Mesothelial cell of epicardium (in vitro differentiated cells): ENCODE results near the gene CPAMD8. TPM values are rescaled to one million over a fixed set of nuclear protein-coding genes. Genes with fewer than 3 reads are reported as not detected.
"Not testable (repeated sequence)": the region's sequence is repeated elsewhere in the genome, so short reads cannot be mapped to it uniquely, and the experiment has no call there.

Experiments used
- DNase-seq, 2 experiments: peaks; one replicate each; pipeline ENCODE4 v3.0.0; 2021; ENCODE audit warnings: low spot score in 2 of 2; ENCODE audit not compliant: unreplicated experiment in 2 of 2
- H3K27ac Mint-ChIP-seq: 2 replicates; pipeline ENCODE4 v1.8.0; 2021; ENCODE audit warnings: mixed read lengths
- H3K27me3 Mint-ChIP-seq: 2 replicates; pipeline ENCODE4 v1.8.0; 2021; ENCODE audit warnings: low read depth, mixed read lengths
- H3K36me3 Mint-ChIP-seq: 2 replicates; pipeline ENCODE4 v1.8.0; 2021; ENCODE audit warnings: mixed read lengths
- H3K4me1 Mint-ChIP-seq: 2 replicates; pipeline ENCODE4 v1.8.0; 2021; ENCODE audit warnings: mixed read lengths
- H3K4me3 Mint-ChIP-seq: 2 replicates; pipeline ENCODE4 v1.8.0; 2021; ENCODE audit warnings: mild to moderate bottlenecking, moderate library complexity, mixed read lengths
- H3K9me3 Mint-ChIP-seq: 2 replicates; pipeline ENCODE4 v1.8.0; 2021; ENCODE audit warnings: mixed read lengths
- CTCF ChIP-seq: fragments of 200-600 bp; sonication (generic); IDR thresholded peaks from one replicate; pipeline ENCODE4 v1.5.0; 2021; ENCODE audit warnings: antibody characterized with exemption; ENCODE audit not compliant: unreplicated experiment
- total RNA-seq: library from RNA; stranded (reverse); gene quantifications from 3 replicates; pipeline ENCODE4 v1.2.1, GENCODE V29; 2021

The CPAMD8 gene
- total RNA-seq, 1 donor from 2014 or later: 40.9 TPM

- Mint-ChIP-seq H3K4me1 (peaks cover 2% of the 10 kb centered on the region), H3K4me3 (no peak overlapping the region), H3K27me3 (peaks cover 24% of the 10 kb centered on the region), H3K27ac (no peak overlapping the region), H3K36me3 (no peaks in the 10 kb centered on the region), H3K9me3 (no peaks in the 10 kb centered on the region)
- no peak for DNase-seq
- no peak for TF ChIP-seq CTCF
These were observed 5.1 kb upstream of the CPAMD8 start for GRCh38 chr19:17031741-17032140.

GRCh38 chr19:17027535-17027975 lies 945 bp upstream of the CPAMD8 start:
- DNase-seq: no peak
- H3K4me1 Mint-ChIP-seq: peaks cover 13% of the 10 kb centered on the region
- no peak for TF ChIP-seq CTCF
- H3K27me3 Mint-ChIP-seq: peaks cover 37% of the 10 kb centered on the region
- peaks cover 15% of the 10 kb centered on the region for H3K9me3 Mint-ChIP-seq
- peak overlapping the region; percentile 70 for H3K4me3 Mint-ChIP-seq
- H3K36me3 Mint-ChIP-seq: peaks cover 14% of the 10 kb centered on the region
- H3K27ac Mint-ChIP-seq: no peak overlapping the region

- Mint-ChIP-seq H3K9me3 (peaks cover 16% of the 10 kb centered on the region), H3K4me3 (peak overlapping the region; percentile 76), H3K27me3 (peaks cover 33% of the 10 kb centered on the region), H3K36me3 (peaks cover 14% of the 10 kb centered on the region), H3K4me1 (peaks cover 13% of the 10 kb centered on the region), H3K27ac (peak overlapping the region; percentile 10)
- no peak for TF ChIP-seq CTCF
- peak in 1 of 2 experiments; percentile 54 for DNase-seq
These were observed 485 bp downstream of the CPAMD8 start for GRCh38 chr19:17025991-17026658.

- peak overlapping the region; percentile 76 for H3K4me3 Mint-ChIP-seq
- no peak for DNase-seq
- H3K27me3 Mint-ChIP-seq: peaks cover 29% of the 10 kb centered on the region
- H3K27ac Mint-ChIP-seq: no peak overlapping the region
- peaks cover 16% of the 10 kb centered on the region for H3K9me3 Mint-ChIP-seq
- no peak for TF ChIP-seq CTCF
- peaks cover 13% of the 10 kb centered on the region for H3K4me1 Mint-ChIP-seq
- H3K36me3 Mint-ChIP-seq: peaks cover 14% of the 10 kb centered on the region
These were observed 1.2 kb downstream of the CPAMD8 start for GRCh38 chr19:17025361-17025760.

GRCh38 chr19:17024941-17025340 lies 1.7 kb downstream of the CPAMD8 start:
- H3K9me3 Mint-ChIP-seq: peaks cover 16% of the 10 kb centered on the region
- peaks cover 13% of the 10 kb centered on the region for H3K4me1 Mint-ChIP-seq
- DNase-seq, H3K27ac Mint-ChIP-seq, H3K4me3 Mint-ChIP-seq: not testable (repeated sequence)
- H3K36me3 Mint-ChIP-seq: peaks cover 14% of the 10 kb centered on the region
- peaks cover 29% of the 10 kb centered on the region for H3K27me3 Mint-ChIP-seq

- H3K4me3 Mint-ChIP-seq: no peak overlapping the region
- H3K36me3 Mint-ChIP-seq: peaks cover 14% of the 10 kb centered on the region
- peaks cover 13% of the 10 kb centered on the region for H3K4me1 Mint-ChIP-seq
- TF ChIP-seq CTCF: no peak
- H3K27ac Mint-ChIP-seq: no peak overlapping the region
- peaks cover 16% of the 10 kb centered on the region for H3K9me3 Mint-ChIP-seq
- H3K27me3 Mint-ChIP-seq: peaks cover 24% of the 10 kb centered on the region
- DNase-seq: no peak
These were observed 2.8 kb downstream of the CPAMD8 start for GRCh38 chr19:17023805-17024204.
